ENCODE results near the gene NAV1.
"Not testable (repeated sequence)": the region's sequence is repeated elsewhere in the genome, so short reads cannot be mapped to it uniquely, and the experiment has no call there.

The NAV1 gene, protein sequence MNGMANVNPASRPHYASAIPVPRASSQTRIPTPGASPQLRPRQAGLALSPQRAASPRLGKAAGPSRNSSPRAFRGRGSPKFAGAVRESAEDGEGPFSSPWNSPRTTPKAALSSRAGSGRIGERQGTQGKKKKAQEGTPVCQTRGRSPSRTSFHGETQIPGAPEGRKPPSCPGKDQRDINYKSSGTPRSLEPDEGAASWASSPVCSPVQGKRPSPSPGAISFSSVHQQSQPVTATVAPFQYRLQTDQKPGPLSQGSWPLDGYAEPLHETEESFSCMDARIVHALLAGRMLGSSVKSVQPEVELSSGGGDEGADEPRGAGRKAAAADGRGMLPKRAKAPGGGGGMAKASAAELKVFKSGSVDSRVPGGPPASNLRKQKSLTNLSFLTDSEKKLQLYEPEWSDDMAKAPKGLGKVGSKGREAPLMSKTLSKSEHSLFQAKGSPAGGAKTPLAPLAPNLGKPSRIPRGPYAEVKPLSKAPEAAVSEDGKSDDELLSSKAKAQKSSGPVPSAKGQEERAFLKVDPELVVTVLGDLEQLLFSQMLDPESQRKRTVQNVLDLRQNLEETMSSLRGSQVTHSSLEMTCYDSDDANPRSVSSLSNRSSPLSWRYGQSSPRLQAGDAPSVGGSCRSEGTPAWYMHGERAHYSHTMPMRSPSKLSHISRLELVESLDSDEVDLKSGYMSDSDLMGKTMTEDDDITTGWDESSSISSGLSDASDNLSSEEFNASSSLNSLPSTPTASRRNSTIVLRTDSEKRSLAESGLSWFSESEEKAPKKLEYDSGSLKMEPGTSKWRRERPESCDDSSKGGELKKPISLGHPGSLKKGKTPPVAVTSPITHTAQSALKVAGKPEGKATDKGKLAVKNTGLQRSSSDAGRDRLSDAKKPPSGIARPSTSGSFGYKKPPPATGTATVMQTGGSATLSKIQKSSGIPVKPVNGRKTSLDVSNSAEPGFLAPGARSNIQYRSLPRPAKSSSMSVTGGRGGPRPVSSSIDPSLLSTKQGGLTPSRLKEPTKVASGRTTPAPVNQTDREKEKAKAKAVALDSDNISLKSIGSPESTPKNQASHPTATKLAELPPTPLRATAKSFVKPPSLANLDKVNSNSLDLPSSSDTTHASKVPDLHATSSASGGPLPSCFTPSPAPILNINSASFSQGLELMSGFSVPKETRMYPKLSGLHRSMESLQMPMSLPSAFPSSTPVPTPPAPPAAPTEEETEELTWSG (N-terminal part only)

DNA sequence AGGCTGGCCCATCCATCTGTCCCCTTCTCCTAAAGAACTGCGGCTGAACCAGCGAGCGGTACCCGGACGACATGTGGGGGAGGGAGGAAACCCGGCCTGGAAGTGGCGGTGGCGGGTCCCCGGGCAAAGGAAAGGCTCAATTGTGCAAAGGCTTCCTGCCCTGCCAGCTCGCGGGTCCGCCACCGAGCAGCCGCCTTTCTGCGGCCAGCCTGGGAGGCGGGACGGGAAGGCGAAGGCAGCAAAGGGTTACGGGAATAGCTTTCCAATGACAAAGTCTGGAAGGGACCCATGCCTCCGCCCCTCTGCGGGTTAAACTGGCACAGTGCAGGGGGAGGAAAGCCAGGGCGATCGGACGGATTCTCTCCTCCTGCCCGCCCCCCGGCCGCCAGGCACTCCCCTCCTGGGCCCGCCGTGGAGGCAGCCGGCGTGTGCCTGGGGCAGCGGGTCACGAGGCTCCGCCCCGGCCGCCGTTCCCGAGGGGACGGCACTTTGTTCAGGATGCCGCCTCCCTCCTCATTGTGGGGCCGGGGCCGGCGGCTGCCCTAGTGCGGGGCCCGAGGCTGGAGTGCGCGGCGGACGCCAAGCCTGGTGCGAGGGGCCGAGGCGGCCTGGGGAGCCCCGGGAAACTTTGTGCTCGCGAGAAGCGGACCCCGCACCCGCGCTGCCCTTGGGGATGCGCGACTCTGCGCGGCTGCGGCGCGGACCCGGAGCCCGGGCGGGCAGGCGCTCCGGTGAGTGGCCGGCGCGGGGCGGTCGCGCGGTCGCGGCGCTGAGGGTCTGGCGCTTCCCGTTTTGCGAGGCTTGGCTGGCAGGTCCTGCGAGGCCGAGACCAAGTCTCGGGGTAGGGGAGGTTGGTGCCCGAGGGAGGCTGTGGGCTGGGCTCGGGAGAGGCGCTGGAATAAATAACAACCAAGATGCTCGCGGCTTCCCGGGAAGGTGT, at the start of gene NAV1:
NAV1 (plus strand) TSS at position 516 of the 940 bp plus-strand sequence. CDS start 83,758 bp downstream, outside the sequence.
- peak; percentile 88 for DNase-seq

GRCh38 chr1:201489643-201490261, 49.2 kb upstream of the NAV1 start:
- no peak for DNase-seq

DNA sequence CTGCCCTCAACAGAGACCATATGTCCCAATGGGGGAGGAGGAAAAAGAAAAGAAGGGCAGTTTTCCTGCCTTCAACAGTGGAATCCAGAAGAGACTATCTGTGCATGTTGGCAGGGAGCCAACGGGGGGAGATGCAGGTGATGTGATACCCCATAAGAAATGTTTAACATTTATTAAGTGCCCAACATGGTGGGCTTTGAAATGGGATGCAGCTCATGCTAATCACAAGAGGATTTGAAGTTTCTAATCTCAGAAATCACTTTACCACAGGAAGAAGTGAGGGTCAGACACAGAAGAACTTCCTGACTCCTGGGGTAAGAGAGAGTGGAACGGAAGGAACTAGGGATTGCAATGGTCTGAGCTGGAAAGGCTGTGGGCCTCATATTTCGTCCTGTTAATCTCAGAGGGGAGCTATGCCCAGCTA, 48.2 kb upstream of the NAV1 start:
- DNase-seq = no peak

DNA sequence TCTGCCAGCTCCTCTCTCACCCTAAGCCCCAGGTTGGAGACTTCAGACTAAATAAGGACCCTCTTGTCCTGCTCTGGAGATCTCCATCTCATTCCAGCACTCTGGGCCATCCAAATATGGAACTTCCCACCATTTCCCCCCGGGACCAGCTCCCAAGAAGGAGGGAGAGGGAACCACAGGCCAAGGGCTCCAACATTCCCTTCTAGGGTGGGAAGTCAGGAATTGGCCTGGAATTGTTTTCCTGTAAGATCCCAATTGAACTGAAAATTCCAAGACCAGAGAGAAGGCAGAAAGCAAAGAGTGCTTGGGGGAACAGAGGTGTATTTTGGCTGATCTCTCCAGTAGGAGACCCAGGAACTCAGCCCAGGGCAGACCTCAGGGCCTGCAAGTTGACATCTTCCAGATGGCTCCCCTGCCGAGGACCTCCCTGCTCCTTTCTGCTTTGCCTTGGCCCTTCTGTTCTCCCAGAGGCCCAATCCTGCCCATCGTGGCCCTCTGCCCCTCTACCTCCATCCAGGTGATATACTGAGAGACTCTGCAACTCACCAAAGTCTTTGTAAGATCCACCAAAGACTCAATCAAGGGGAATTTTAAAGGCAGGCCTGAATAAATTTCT, 46.9 kb upstream of the NAV1 start:
- DNase-seq = no peak

- not testable (repeated sequence) for DNase-seq
Measured at GRCh38 chr1:201493026-201493656, 45.8 kb upstream of the NAV1 start.

DNA sequence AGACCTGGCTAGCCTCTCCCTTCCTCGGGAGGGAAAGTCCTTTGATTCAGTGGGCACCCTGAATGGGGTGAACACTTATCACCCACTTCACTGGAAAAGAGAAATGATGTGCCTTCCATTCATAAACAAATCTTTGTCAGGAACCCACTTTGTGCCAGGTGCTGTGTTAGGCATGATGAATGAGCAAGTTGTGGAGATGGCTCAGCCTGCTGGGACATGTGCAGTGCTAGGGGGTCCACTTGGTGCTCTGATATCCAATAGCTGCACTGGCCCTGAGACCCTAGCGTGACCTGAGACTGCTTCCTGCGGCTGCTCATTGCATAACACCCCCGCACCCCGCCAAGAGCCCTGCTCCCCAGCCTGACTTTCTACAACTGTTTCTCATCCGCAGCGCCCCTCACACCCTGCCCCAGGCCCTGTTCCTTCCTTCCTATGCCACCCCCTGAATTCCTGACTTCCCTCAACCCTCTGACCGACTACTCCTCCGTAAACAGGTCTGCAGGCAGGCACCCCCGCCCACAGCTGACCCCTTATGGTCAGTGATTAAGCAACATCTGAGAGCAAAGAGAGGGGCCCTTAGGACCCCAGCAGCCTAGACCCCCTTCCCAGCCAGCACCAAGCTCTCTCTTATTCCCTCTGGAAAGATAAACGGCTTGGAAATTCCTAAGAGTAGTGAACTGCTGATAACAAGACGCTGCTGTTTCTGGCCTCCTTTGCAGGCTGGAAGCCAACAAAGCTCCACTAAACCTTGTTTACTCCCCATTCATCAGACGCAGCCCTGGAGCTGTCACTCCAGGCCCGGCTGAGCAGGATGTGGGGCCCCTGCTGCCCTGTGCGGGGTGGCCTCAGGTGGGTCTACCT, 44.9 kb upstream of the NAV1 start:
- DNase-seq = no peak

- peak; percentile 81 for DNase-seq
Measured at GRCh38 chr1:201495551-201496295, 43.2 kb upstream of the NAV1 start.

DNA sequence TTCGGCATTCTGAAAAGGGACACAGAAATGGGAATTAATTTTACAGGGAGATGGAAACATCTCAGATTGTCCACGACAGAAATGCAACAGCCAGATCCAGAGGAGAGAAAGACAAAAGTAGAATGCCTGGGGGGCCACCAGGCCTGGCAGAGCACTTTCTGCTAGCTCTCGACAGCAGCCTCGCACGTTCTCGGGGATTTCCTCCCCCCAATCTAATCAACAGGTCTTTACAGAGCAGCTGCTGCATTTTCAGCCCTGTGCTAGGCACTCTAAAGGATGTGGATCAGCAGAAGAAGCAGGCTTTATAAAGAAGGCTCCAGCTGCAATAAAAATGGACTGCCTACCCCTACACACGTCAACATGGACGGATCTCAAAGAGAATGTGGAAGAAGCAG, 42.6 kb upstream of the NAV1 start:
- no peak for DNase-seq

DNA sequence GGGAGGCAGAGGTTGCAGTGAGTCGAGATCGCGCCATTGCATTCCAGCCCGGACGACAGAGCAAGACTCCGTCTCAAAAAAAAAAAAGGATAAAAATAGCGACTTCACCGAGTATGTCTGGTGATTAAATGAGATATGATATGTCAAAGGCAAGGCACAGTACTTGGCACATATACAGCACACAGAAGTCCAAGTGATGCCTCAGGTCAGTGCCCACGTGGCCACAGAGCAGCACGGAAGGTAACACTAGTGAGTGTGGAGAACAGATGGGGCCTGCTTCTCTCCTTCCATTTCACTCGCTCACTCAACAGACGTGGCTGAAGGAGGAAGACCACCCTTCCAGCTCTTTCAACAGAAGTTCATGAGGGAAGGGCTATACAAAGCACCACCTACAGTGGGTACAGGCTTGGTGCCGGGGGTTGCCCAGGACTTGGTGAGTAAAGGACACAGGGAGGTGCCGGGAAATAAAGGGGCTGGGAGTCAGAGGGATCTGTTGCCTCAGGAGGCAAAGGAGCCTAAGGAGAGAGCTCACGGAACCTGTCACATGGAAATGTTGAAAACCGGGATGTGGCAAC, 40.9 kb upstream of the NAV1 start:
- no peak for DNase-seq

DNA sequence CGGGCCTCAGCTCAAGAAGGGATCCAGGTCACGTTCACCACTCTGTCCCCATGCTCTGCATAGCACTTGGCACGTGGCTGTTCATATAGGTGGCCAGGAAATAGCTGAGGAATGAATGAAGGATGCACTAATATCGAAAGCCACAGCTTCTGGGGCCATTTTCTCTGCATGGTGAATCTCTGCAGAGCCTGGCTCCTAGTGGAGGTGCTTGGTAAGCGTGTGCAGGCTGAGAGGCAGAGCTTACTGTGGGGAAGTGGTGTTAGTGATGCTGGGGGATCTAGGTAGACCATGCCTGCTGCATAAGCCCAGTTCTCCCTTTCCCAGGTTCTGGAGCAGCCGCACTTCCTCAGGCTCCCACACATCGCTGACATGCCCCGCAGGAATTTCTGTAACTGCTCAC, 40.3 kb upstream of the NAV1 start:
- no peak for DNase-seq

GRCh38 chr1:201499191-201499590, 39.7 kb upstream of the NAV1 start:
- DNase-seq = no peak

- DNase-seq = no peak
Measured at GRCh38 chr1:201499795-201500669, 38.9 kb upstream of the NAV1 start.

GRCh38 chr1:201500670-201501120, 38.2 kb upstream of the NAV1 start:
- DNase-seq = no peak

DNA sequence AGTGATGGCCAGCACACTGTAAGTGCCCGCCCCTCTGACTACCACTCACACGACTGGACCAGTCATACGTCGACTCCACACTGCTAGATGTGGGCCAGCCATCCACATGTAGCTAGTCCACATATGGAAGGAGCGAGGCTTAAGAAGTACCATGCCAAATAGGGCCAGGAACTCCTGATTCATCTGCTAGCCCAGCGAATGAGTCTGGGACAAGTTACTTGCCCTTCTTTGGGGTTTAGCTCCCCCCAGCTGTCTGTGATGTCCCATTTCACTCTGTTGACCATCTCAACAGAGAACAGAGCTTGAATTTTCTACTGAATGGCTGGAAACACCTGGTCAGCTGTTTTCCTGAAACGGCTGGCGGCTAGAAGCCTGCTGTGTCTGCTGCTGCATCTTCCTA, 37.8 kb upstream of the NAV1 start:
- no peak for DNase-seq

DNA sequence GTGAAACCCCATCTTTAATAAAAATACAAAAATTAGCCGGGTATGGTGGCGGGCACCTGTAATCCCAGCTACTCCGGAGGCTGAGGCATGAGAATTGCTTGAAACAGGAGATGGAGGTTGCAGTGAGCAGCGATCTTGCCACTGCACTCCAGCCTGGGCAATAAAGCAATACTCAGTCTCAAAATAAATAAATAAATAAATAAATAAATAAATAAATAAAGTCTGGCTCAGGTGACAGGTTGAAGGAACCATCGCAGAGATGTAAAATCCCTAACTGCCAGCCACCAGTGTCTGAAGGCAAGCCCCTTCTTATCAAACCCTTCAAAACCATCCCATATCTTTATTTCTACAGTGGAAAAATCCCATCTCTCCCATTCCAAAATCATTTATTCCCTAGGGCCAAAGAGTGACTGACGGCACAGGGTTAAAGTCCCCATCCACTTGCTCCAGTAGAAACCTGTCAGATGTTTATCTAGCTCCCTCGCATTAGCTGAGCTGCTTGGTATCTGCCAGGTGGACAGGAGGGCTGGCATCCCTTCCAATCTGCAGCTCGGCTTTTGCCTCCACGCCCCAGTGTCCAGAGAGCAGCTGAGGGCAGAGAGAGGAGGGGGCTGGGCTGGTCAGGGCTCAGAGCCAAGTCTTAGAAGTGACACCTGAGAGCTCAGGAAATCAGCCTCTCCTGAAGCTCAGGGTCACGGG, 37.0 kb upstream of the NAV1 start:
- no peak for DNase-seq

DNA sequence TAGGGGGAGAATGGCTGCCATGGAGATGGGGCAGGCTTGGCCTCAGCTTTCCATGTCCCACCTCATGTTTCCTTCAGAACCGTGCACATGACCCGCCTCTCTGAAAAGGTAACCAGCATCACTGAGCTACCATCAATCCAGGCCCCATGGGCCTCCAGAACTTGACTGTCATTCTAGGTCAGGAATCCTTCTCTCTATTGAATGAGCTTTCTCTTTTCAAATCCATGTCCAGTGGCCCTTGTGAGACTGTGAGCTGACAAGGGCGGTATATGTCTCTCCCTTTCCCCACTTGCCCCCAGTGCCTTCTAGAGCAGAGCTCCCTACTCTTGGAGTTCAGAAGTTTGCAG, 36.4 kb upstream of the NAV1 start:
- no peak for DNase-seq

Measured in right hindlimb (tissue), 1 donor.